Panc1 (cell line): ENCODE data around the gene CREBBP.

Experiments used
- CTCF ChIP-seq: fragments of 450-650 bp; IDR thresholded peaks from 2 replicates; pipeline ENCODE4 v1.5.1; 2017; ENCODE audit warnings: mild to moderate bottlenecking
- POLR2AphosphoS5 ChIP-seq: IDR thresholded peaks from 2 replicates; pipeline ENCODE4 v1.6.1; 2012; ENCODE audit warnings: mild to moderate bottlenecking, low read depth, low read length, moderate library complexity
- TCF7L2 ChIP-seq: IDR thresholded peaks from 2 replicates; pipeline ENCODE4 v1.6.1; 2011; ENCODE audit warnings: mild to moderate bottlenecking, low read depth, low read length, inconsistent platforms
- TF ChIP-seq, protein P1 (sequence below), 2 experiments: IDR thresholded peaks; 2 replicates each; pipeline ENCODE4 v1.6.1; 2011 to 2012; ENCODE audit warnings: low read depth in 2 of 2, control low read depth in 1 of 2, low read length in 1 of 2, mild to moderate bottlenecking in 1 of 2, moderate library complexity in 1 of 2; ENCODE audit not compliant: insufficient read depth in 1 of 2

DNA sequence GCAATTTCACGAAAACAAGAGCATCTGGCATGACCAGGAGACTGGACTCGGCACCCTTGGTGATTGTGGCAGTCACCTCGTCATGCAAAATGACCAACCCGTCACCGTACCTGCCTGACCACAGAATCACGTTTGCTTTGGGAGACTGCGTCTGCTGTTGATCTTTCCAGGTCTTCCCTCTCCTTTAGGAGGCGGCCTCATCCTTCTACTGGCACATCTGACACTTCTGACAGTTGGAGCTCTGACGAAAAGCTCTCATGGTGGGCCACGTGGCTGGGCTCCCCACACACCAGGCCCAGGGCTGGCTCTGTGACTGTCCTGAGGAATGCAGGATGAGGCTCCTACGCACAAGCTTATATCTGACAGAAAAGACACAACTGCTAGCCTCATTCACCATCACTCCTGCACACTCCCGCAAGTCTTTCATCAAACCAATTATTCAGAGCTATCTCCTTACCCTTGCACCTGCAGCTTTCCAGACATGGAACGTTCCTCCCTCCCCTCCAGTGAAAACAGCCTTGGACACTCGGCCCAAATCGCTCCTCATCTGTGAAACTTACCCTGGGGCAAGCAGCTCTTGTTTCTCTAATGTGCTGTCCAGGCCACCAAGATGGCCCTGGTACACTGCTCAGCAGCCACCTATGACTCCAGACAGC is 166.8 kb downstream of the CREBBP start:
- no peak for TF ChIP-seq POLR2AphosphoS5
- no peak for TF ChIP-seq CTCF
- TF ChIP-seq, protein P1, sequence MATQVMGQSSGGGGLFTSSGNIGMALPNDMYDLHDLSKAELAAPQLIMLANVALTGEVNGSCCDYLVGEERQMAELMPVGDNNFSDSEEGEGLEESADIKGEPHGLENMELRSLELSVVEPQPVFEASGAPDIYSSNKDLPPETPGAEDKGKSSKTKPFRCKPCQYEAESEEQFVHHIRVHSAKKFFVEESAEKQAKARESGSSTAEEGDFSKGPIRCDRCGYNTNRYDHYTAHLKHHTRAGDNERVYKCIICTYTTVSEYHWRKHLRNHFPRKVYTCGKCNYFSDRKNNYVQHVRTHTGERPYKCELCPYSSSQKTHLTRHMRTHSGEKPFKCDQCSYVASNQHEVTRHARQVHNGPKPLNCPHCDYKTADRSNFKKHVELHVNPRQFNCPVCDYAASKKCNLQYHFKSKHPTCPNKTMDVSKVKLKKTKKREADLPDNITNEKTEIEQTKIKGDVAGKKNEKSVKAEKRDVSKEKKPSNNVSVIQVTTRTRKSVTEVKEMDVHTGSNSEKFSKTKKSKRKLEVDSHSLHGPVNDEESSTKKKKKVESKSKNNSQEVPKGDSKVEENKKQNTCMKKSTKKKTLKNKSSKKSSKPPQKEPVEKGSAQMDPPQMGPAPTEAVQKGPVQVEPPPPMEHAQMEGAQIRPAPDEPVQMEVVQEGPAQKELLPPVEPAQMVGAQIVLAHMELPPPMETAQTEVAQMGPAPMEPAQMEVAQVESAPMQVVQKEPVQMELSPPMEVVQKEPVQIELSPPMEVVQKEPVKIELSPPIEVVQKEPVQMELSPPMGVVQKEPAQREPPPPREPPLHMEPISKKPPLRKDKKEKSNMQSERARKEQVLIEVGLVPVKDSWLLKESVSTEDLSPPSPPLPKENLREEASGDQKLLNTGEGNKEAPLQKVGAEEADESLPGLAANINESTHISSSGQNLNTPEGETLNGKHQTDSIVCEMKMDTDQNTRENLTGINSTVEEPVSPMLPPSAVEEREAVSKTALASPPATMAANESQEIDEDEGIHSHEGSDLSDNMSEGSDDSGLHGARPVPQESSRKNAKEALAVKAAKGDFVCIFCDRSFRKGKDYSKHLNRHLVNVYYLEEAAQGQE (IDR thresholded peaks at IDR 0.05; ENCODE audit: insufficient read depth in 1 of 2, low read depth in 2 of 2, low read length in 1 of 2), result no peak
- no peak for TF ChIP-seq TCF7L2
